Brain microvascular endothelial cell (primary cell): ENCODE results near the gene MMP21.

Experiments used
- DNase-seq: peaks from one replicate; pipeline ENCODE4 v3.0.0-alpha.2; 2020
- H3K27ac ChIP-seq: fragments of 250-450 bp; sonication (Bioruptor Pico); 2 replicates; pipeline ENCODE4 v1.5.1; 2020; ENCODE audit warnings: mild to moderate bottlenecking, moderate library complexity
- H3K27me3 ChIP-seq: fragments of 250-450 bp; sonication (Bioruptor Pico); replicated peaks from 2 replicates; pipeline ENCODE4 v1.5.1; 2020; ENCODE audit warnings: mild to moderate bottlenecking
- H3K36me3 ChIP-seq: fragments of 250-450 bp; sonication (Bioruptor Pico); replicated peaks from 2 replicates; pipeline ENCODE4 v1.5.1; 2020; ENCODE audit warnings: mild to moderate bottlenecking
- H3K4me3 ChIP-seq: 2 replicates; pipeline ENCODE4 v1.5.1; 2011; ENCODE audit warnings: low read depth, mild to moderate bottlenecking, control low read depth, low read length, moderate library complexity
- in situ Hi-C: cut with HindIII; loops from 2 replicates; pipeline ENCODE4 v1.10.0; 2017; ENCODE audit warnings: low sequenced_read_pairs, low pct_ligation_motif_present
- TF ChIP-seq, protein P1 (sequence below): IDR thresholded peaks from 2 replicates; pipeline ENCODE4 v1.5.1; 2011; ENCODE audit warnings: low read depth, mild to moderate bottlenecking, moderate library complexity, low read length, control low read depth, inconsistent platforms; ENCODE audit errors: missing control alignments

Gene MMP21, protein sequence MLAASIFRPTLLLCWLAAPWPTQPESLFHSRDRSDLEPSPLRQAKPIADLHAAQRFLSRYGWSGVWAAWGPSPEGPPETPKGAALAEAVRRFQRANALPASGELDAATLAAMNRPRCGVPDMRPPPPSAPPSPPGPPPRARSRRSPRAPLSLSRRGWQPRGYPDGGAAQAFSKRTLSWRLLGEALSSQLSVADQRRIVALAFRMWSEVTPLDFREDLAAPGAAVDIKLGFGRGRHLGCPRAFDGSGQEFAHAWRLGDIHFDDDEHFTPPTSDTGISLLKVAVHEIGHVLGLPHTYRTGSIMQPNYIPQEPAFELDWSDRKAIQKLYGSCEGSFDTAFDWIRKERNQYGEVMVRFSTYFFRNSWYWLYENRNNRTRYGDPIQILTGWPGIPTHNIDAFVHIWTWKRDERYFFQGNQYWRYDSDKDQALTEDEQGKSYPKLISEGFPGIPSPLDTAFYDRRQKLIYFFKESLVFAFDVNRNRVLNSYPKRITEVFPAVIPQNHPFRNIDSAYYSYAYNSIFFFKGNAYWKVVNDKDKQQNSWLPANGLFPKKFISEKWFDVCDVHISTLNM

DNA sequence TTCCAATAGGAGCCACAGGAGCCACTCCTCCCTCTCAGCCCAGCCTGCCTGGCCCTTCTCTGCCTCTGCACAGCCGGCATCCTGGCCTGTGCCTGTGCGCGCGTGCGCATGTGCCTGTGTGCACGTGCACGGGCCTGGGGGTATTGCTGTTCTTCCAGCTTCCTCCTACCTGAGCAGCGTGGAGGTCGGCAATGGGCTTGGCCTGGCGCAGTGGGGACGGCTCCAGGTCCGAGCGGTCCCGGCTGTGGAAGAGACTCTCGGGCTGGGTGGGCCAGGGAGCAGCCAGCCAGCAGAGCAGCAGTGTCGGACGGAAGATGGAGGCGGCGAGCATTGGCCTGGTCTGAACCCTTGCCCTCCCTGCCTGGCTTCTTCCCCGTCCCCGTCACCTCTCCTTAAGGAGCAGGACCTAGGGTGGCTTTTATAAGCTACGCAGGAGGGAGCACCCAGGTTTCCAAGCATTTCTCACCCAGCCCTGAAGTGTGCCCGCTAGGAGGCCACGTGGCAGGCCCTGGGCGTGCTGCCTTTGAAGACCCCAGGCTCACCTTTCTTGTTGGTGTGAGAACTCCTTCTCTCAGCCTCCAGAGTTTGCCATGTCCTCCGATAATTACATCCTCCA, at the start of gene MMP21:
TSS of gene MMP21 (minus strand) at position 331 of the 616 bp plus-strand sequence. CDS start at position 331, 0 bp downstream.
- in situ Hi-C loops: no loop called here

DNA sequence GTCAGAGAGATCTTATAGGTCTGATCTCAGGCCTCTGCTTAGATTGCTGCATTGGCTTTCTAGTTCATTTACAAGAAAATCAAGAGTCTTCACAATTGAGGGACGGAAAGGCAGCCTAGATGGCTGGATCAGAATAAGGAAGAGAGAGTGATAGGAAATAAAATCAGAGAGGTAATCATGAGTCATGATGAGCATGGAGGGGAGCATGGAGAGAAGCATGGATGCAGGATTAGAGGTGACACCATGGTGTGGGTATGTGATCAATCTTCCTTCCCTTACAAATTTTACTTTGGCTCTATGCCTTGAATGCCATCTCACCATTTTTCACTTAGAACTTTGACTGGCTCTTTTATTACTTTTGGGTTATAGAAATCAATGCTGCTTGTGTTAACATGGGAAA, 49.1 kb upstream of the MMP21 start:
- peaks cover 26% of the 10 kb centered on the region for H3K36me3 ChIP-seq
- in situ Hi-C loops: no loop called here
- H3K4me3 ChIP-seq: peak overlapping the region; percentile 99
- H3K27me3 ChIP-seq: no peaks in the 10 kb centered on the region
- H3K27ac ChIP-seq: no peak overlapping the region
- no peak for DNase-seq
- TF ChIP-seq, protein P1, sequence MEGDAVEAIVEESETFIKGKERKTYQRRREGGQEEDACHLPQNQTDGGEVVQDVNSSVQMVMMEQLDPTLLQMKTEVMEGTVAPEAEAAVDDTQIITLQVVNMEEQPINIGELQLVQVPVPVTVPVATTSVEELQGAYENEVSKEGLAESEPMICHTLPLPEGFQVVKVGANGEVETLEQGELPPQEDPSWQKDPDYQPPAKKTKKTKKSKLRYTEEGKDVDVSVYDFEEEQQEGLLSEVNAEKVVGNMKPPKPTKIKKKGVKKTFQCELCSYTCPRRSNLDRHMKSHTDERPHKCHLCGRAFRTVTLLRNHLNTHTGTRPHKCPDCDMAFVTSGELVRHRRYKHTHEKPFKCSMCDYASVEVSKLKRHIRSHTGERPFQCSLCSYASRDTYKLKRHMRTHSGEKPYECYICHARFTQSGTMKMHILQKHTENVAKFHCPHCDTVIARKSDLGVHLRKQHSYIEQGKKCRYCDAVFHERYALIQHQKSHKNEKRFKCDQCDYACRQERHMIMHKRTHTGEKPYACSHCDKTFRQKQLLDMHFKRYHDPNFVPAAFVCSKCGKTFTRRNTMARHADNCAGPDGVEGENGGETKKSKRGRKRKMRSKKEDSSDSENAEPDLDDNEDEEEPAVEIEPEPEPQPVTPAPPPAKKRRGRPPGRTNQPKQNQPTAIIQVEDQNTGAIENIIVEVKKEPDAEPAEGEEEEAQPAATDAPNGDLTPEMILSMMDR: no peak

More for the DNA sequence above, at the start of gene MMP21:
- H3K36me3 ChIP-seq: no peaks in the 10 kb centered on the region
- TF ChIP-seq, protein P1: no peak
- no peak for DNase-seq
- no peaks in the 10 kb centered on the region for H3K27me3 ChIP-seq
- H3K4me3 ChIP-seq: no peak within 1 kb of the TSS
- H3K27ac ChIP-seq: no peak within 1 kb of the TSS

DNA sequence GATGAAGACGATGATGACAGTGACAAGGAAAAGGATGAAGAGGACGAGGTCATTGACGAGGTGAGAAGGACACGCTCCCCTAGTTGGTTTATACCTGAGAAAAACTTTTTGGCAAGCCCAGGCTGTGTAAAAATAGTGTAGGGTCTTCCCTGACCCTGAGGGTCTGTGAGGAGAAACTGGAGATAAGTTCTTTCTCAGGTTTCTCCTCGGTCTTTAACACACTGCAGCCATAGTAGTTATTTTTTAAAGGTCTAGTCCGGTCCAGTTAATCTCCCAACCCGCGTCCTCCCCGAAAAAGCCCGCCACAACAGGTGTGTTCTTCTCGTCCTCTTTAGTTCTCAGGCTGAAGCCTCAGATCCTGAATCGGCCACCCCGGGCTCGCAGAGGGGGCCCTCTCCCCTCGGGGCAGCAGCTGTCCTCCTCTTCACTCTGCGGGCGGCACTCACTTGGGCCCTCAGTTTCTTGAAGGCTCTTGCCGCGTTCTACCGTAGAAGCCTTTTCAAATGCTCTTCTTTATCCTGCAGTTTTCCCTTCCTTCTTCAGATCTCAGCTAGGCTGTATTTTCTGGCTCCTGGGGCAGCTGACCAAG, 48.1 kb upstream of the MMP21 start:
- TF ChIP-seq, protein P1: no peak
- no peak for DNase-seq
- in situ Hi-C loops: no loop called here
- peak overlapping the region; percentile 99 for H3K4me3 ChIP-seq
- H3K27me3 ChIP-seq: no peaks in the 10 kb centered on the region
- peaks cover 16% of the 10 kb centered on the region for H3K36me3 ChIP-seq
- peak overlapping the region; percentile 100 for H3K27ac ChIP-seq

DNA sequence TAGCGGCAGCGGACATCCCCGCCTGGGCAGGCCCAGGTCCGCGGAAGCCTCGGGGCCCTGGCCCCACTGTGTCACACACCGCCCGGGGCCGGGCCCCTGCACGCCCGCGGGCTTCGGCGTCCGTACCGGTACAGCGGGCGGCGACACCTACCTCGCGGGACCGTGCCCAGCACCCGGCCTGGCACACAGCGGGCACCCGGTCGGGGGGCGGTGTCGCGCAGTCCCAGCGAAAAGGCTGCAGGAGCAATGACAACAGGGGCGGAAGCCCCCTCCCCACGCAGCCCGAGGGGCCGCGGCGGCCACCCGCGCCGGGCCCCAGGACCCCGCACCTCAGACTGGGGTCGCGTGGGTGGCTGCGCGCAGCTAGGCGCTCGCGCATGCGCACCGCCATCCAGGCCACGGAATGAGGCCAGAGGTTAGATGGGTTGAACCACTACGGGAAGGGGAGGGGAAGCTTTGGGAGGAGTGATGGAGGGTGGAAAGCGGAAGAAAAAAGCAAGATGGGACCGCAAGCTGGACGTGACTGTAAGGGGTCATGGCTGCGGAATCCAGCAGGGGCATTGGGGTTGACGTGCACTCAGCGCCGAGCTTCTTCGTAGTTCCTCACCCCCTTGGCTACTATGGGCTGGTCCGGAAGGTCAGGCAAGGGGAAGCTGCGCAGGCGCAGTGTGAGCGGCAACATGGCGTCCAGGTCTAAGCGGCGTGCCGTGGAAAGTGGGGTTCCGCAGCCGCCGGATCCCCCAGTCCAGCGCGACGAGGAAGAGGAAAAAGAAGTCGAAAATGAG, 47.4 kb upstream of the MMP21 start, which contains the start of the genes BCCIP and UROS:
TSS of gene BCCIP (plus strand) at position 669 of the 785 bp plus-strand sequence. CDS start at position 681, 12 bp downstream.
TSS of gene UROS (minus strand) at position 381 of the 785 bp plus-strand sequence. CDS start 6,759 bp downstream, outside the sequence.
- H3K27ac ChIP-seq: peak within 1 kb of the TSS; percentile 100
- peak; percentile 76 for DNase-seq
- no peaks in the 10 kb centered on the region for H3K27me3 ChIP-seq
- peaks cover 9% of the 10 kb centered on the region for H3K36me3 ChIP-seq
- in situ Hi-C loops: no loop called here
- peak within 1 kb of the TSS; percentile 99 for H3K4me3 ChIP-seq
- TF ChIP-seq, protein P1: no peak

DNA sequence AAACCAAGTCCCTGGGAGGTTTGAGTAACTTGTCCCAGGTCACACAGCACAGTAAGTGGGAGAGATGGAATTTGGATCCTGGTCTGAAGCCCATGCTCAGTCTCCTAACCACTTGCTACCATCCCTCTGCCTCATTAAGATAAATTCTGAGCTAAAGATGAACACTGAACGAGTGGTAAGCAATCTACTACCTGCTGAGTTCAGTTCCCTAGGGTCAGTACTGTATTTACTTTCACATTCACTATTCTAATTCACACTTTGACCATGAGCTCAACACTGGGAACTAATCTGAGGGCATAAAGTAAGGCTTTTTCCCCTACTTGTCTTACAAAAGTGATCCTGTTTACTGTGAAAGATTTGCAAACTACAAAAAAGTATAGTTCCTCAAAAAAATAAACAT, 45.1 kb upstream of the MMP21 start:
- H3K27ac ChIP-seq: no peak overlapping the region
- H3K4me3 ChIP-seq: no peak overlapping the region
- H3K36me3 ChIP-seq: no peaks in the 10 kb centered on the region
- no peaks in the 10 kb centered on the region for H3K27me3 ChIP-seq
- in situ Hi-C loops: no loop called here
- DNase-seq: no peak
- TF ChIP-seq, protein P1: no peak
